Endothelial cell of hepatic sinusoid (primary cell): ENCODE measurements around the gene KIFC1.
"Not testable (repeated sequence)": the region's sequence is repeated elsewhere in the genome, so short reads cannot be mapped to it uniquely, and the experiment has no call there.

Experiments
- in situ Hi-C: cut with HindIII; loops from 2 replicates; pipeline ENCODE4 v1.10.0; 2017; ENCODE audit warnings: low sequenced_read_pairs

The KIFC1 gene

DNA sequence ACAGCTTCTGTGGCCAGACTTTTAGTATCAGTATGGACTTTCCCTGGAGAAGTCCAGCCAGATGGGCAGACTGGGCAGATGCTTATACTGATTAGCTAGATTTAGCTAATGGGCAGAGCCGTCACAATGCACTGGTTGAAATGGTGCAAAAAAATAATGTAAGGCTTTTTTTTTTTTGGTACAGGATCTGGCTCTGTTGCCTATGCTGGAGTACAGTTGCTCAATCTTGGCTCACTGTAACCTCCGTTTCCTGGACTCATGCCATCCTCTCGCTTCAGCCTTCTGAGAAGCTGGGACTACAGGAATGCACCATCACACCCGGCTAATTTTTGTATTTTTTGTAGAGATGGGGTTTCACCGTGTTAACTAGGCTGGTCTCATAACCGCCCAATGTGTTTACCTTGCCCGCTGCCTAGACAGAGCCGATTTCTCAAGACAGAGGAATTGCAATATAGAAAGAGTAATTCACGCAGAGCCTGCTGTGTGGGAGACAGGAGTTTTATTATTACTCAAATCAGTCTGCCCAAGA, 16.4 kb upstream of the KIFC1 start:
- in situ Hi-C loops, result no loop called here

DNA sequence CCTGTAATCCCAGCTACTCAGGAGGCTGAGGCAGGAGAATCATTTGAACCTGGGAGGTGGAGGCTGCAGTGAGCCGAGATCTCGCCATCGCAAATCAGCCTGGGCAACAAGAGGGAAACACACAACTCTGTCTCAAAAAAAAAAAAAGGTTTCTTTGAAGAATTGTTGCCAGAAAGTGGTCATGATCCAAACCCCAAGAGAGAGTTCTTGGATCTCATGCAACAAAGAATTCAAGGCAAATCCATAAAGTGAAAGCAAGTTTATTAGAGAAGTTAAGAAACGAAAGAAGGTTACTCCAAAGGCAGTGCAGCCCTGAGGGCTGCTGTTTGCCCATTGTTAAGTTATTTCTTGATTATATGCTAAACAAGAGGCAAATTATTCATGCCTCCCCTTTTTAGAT, 14.5 kb upstream of the KIFC1 start:
- in situ Hi-C loops, result no loop called here

GRCh38 chr6:33379184-33379583, 12.4 kb upstream of the KIFC1 start:
- in situ Hi-C loops, result not testable (repeated sequence)

DNA sequence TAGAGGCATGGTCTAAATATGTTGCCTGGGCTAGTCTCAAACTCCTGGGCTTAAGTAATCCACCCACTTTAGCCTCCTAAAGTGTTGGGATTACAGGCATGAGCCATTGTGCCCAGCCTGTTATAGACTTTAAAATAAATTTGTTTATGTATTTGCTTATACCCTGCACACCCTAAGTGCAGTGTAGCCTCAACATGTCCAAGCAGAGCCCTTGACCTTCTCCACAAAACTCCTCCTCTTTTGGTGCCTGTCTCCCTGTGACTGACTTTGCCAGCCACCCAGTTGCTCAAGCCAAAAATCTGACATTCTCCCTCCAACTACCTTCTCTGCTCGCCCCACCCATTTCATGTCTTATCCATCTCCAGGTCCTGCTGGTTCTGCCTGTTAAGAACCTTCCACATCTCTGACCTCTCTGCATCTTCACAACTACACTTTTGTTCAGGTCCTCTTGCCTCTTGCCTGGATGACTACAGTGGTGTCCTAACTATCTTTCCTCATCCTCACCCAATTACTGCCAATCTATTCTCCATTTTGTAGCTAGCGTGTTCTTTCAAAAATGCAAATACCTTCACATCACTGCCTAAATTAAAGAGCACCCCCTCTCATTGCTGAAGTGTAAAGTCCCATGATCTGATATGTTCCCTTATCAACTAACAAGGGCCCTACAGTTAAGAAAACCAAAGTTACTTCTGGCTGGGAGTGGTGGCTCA, 11.2 kb upstream of the KIFC1 start:
- in situ Hi-C loops, result no loop called here

DNA sequence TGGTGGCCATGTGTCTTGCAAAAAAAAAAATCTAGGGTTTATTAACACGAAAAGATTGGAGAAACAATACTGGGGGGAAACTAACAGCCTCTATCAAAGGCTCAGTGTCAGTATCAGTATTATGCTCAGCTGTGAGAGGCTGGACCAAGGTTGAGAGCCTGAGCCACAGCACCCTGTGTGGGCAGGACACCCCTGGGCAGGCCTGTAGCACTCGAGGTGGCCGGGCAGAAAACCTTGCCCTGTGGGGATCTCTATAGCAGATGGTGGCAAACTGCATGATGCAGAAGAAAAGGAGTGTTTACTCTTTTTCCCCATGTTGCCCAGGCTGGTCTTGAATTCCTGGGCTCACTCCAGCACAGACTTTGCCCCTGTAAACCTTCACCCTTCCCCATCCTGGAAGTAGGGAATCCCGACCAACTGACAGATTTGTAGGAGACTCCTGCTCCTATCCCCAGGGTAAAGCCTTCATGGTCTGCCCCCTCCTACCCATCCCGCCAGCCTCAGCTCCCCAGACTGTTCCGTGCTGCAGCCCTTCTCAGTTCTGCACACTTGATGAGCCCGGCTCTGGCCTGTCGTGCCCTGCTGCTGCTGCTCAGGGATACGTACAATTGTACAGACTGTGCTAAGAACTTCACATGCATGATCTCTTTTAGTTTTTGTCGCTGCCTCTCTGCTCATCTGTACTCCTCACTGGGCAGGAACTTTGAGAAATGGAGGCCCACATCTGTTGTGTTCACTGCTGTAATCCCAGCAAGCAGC, 8.0 kb upstream of the KIFC1 start:
- in situ Hi-C loops, result no loop called here

DNA sequence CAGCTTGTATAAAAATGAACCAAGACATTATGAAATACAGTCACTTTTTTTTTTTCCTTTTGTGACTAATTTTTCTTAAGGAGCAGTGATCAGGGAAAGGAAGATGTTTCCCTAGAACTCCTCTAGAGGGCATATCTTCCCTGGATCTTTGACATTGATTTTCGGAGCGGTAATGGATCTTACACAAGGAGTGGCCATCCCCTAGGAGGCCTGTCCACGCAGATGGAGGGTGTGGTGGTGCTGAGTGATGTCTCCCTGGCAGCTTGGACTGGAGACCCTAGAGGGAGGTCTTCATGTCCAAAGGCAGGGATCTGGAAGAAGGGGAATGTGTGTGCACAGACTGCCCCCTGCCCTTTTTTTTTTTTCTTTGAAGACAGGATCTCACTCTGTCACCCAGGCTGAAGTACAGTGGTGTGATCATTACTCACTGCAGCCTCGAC, 7.0 kb upstream of the KIFC1 start:
- in situ Hi-C loops, result no loop called here

- in situ Hi-C loops, result no loop called here
These were observed 1.4 kb upstream of the KIFC1 start for GRCh38 chr6:33390173-33390572.

- in situ Hi-C loops, result no loop called here
These were observed 801 bp upstream of the KIFC1 start for GRCh38 chr6:33390767-33391277.

DNA sequence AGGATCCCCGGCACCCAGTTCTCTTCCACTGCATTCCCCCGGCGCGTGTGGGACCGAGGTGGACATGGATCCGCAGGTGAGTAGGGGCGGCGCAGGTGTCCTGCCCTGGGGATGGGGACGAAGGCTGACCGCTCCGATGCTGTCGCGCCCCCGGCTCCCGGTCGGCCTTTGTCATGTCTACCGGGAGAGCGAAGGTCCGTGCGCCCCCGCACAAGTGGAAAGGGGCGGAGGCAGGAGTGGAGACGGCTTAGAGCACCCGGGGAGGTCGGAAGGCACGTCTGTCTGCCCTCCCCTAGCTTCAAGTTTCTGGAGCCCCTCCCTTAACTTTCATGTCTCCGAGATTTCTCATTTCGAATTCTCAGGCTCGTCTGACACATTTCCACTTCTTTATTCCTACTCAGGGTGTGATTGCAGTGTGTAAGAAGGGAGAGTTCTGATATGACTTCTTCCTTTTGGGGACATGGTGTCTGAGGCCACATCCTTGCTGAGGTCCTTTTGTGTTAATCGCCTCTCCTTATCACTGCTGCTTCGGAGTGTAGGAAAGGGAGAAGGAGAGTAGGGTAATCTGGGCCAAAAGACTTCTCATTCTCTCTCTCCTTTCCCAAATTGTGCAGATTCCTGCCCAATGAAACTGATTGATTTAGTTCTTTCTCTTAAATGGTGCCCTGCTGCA, 435 bp downstream of the KIFC1 start:
- in situ Hi-C loops, result no loop called here

DNA sequence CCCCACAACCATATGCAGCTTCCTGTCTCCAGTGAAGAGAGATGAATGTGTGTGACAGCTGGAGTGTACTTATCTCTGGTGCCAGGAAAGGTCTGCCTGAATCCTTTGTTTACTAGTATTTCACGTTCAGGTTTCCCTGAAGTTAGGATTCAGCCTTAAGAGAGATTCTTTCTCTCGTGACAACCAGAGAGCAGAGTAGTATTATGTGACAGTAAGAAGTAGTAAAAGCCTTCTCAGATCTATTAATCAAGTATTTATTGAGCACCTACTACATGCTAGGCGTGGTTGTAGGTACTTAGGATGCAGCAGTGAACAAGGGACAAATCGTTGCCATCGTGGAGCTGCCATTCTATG, 949 bp downstream of the KIFC1 start:
- in situ Hi-C loops, result no loop called here

DNA sequence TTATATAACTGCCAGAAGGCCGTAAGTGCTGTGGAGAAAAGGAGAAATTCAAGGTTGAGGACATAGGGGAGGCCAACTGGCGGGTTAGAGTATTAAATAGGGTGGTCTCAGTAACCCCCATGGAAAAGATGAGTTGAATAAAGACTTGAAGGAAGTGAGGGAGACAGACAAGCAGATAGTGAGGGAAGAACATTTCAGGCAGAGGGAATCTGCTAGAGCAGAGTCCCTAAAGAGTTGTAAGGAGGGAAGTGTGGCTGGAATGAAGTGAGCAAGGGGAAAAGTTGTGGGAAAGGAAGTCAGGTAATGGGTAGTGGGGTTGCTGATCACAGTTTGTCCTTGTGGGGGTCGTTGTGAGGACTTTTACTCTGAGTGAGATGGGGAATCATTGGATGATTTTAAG, 1.4 kb downstream of the KIFC1 start:
- in situ Hi-C loops, result no loop called here

DNA sequence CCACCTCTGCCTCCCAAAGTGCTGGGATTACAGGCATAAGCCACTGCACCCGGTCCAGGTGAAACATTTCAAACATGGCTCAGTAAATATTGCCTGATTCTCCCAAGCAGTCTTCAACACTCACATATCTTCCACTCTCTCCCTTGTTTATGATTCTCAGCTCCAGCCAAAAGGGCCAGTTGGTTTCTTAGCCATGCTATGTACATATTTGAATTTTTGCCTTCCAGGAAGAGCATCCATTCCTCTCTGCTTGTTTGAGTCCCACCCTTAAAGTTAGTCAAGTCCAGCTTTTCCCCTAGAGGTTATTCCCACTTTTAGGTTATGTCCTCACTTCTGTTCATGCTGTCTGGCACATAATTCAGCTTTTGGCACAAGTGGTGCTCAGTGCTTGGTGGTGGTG, 5.9 kb downstream of the KIFC1 start:
- in situ Hi-C loops, result no loop called here

DNA sequence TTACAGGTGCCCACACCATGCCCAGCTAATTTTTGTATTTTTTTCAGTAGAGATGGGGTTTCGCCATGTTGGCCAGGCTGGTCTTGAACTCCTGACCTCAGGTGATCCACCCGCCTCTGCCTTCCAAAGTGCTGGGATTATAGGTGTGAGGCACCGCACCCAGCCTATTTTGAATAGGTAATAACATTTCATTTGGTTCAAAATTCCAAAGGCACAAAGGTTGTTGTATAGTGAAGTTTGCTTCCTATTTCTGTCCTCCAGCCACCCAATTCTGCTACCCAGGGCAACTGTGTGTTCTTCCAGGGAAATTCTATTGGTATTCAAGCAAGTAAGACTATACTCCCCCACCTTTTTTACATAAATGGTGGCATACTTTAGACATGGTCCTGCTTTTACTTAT, 7.0 kb downstream of the KIFC1 start:
- in situ Hi-C loops, result not testable (repeated sequence)

- in situ Hi-C loops, result not testable (repeated sequence)
These were observed 8.3 kb downstream of the KIFC1 start for GRCh38 chr6:33399881-33400280.

GRCh38 chr6:33404884-33405283, 13.3 kb downstream of the KIFC1 start:
- in situ Hi-C loops, result no loop called here

- in situ Hi-C loops, result no loop called here
These were observed 13.8 kb downstream of the KIFC1 start for GRCh38 chr6:33405386-33405940.

- in situ Hi-C loops, result no loop called here
These were observed 14.5 kb downstream of the KIFC1 start for GRCh38 chr6:33406126-33406525.

DNA sequence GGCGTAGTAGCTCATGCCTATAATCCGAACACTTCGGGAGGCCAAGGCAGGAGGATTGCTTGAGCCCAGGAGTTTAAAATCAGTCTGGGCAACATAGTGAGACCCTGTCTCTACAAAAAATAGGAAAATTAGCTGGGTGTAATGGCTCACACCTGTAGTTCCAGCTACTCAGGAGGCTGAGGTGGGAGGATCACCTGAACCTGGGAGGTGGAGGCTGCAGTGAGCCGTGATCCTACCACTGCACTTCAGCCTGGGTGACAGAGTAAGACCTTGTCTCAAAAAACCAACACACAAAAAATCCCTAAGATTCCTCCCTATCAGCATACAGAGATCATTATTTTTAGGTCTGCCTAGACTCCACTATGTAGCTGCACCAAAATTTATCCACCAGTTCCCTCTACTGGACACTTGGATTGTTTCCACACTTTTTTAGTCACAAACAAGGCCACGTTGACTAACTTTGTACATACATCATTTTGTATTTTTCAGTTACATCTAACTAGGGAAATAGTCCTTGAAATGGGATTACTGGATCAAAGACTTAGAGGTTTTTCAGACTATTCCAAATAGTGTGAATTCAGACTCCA, 15.6 kb downstream of the KIFC1 start:
- in situ Hi-C loops, result no loop called here

DNA sequence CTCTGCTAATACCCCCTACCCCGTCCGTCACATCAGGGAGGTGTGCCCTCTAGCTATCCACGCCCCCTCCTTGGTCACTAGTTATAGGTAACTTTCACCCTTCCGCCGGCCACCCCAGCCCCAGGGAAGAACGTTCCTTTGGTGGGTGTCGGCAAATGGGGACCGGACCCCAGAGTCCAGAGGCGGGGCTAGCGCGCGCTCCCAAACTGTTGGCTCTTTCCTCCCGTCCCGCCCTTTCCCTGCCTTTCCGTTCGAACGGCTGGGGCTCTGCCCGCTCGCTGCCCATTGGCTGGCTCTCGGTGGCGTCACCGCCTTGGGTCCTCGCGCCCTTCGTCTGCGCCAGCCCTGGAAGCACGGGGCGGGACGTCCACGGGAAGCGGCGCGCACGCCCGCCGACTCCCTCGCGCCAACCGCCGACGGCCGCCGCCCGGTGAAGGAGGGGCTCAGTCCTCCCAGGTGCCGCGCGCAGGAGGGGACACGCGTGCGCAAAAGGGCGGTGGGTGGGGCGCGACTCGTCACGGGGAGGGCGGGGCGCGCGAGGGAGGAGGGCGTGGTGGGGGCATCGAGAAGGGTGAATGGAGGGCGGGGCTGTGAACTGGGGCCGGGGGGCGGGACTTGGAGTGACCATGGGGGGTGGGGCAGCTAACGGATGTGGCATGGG, 18.6 kb downstream of the KIFC1 start:
- in situ Hi-C loops, result no loop called here
